GM10266 (cell line): ENCODE data around the gene XRCC3.
A peak's percentile ranks its signal among the peaks of the same experiment; 100 is the strongest.

Experiments used
- DNase-seq: peaks from one replicate; pipeline ENCODE4 v3.0.0; 2012; ENCODE audit errors: extremely low spot score
- TF ChIP-seq, protein P1 (sequence below): IDR thresholded peaks from 2 replicates; pipeline ENCODE4 v1.5.1; 2012; ENCODE audit warnings: mild to moderate bottlenecking, low read depth; ENCODE audit not compliant: control insufficient read depth, insufficient read depth; ENCODE audit errors: missing control alignments

The XRCC3 gene

DNA sequence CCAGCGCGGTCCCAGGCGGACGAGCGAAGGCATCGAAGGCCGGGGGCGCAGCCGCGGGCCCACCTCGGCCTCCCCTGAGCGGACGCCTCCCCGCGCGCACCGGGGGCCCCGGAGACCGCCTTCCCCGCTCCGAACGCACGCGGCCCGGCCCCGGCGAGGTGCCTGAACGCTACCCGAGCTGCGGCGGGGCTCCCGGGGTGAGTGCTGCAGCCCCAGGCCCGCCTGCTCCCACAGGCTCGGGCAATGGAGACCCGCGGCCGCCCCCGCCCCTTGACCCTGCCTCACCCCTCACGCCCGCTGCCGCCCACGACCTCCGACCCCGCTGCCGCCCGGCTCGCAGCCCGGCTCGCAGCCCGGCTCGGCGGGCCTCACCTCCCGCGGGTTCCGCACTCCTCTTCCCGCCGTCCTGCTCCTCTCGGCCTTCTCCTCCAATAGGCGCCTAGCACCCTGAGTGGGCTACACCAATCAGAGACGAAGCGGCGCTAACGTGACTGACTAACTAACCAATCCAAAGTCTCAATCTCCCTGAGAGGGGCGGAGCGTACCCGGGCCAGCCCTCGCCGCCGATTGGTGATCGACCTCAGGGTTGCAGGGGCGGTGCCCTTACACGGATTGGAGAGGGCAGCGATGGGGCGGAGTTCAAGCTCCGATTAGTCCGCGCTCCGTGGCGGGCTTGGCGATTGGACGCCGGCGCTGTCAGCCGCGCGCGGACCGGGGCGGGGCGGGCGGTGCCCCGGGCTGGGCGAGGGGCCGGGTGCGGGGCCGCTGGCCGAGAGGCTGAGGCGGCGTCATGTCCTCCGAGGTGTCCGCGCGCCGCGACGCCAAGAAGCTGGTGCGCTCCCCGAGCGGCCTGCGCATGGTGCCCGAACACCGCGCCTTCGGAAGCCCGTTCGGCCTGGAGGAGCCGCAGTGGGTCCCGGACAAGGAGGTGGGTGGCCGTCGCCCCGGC is at the start of gene XRCC3, which contains the start of gene ZFYVE21:
Gene XRCC3 (minus strand): TSS at position 400 of the 949 bp plus-strand sequence. CDS start 4,364 bp downstream, outside the sequence.
Gene ZFYVE21 (plus strand): TSS at position 759 of the 949 bp plus-strand sequence. CDS start 32 bp downstream, at position 791.
- TF ChIP-seq, protein P1, sequence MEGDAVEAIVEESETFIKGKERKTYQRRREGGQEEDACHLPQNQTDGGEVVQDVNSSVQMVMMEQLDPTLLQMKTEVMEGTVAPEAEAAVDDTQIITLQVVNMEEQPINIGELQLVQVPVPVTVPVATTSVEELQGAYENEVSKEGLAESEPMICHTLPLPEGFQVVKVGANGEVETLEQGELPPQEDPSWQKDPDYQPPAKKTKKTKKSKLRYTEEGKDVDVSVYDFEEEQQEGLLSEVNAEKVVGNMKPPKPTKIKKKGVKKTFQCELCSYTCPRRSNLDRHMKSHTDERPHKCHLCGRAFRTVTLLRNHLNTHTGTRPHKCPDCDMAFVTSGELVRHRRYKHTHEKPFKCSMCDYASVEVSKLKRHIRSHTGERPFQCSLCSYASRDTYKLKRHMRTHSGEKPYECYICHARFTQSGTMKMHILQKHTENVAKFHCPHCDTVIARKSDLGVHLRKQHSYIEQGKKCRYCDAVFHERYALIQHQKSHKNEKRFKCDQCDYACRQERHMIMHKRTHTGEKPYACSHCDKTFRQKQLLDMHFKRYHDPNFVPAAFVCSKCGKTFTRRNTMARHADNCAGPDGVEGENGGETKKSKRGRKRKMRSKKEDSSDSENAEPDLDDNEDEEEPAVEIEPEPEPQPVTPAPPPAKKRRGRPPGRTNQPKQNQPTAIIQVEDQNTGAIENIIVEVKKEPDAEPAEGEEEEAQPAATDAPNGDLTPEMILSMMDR, result no peak
- DNase-seq, result peak; percentile 100

DNA sequence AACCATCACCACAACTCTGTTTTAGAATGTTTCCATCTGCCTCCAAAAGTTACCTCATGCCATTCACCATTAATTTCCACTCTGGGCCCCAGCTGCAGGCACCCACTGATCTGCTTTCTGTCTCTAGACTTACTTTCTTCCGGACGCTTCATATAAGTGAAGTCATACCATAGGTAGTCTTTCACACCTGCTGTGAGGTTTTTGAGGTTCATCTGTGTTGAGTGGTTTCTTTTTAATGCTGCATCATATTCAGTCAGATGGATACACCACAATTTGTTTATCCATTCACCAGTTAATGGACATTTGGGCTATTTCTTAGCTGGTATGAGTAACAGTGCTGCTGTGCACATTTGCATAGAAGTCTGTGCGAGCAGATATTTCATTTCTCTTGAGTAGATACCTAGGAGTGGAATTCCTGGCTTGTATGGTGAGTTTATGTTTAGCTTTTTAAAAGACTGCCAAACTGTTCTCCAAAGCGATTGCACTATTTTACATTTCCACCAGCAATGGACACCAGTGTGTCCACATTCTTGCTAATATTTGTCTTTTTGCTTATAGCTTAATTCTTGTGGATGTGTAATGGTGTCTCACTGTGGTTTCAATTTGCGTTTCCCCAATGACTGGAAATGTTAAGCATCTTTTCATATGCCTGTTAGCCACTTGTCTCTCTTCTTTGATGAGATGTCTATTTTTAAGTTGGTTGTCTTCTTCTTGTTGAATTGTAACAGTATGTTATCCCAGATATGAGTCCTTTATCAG is 48.7 kb upstream of the XRCC3 start:
- TF ChIP-seq, protein P1, result no peak
- DNase-seq, result peak; percentile 57

- no peak for DNase-seq
- TF ChIP-seq, protein P1, result no peak
Measured at GRCh38 chr14:103762541-103762940, 47.3 kb upstream of the XRCC3 start.

DNA sequence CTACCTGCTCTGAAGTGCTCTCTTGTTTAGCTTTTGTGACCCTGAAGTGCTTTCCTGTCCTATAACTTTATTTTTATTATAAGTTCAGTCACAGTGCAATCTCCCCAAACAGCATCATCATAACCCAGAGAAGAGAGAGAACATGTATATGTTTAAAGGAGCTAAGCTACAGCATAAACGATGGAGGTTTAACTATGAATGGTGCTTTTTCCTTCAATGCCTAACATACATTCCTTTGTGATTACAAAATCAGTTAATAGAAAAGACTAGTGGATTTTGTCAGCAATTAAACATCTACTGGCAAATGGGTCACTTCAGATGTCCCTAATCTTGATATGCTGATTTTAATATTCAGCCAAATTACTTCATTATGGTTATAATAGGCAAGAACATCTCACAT is 46.8 kb upstream of the XRCC3 start:
- DNase-seq, result no peak
- TF ChIP-seq, protein P1, result no peak

DNA sequence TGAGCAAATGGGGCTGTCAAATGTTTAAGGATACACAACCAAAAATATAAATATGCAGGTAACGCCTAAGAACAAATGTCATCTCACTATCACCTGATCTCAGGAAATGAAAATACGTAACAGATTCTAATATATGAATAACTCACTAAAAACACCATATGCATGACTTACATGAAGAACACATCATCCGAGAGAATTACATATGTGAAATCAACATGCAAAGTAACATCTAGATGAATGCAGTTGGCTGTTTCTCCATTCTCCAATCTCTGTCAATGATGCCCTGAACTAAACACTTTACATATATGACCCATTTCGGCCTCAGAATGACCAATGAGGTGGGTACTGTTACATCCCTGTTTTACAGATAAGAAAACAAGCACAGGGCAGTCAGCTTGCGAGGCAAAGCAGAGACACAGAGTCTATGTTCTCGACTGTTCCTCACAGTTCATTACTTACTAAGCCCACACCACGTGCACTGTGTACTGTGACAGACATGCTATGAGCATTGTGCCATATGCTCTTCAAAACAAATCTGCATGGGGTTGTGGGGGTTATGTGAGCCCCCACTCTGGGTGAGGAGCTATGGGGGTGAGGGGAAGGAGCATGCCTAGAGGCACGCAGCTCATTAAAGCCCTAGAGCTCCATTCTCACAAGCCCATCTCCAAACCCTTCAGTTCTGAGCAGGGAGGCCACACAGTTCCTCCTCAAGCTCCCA is 43.0 kb upstream of the XRCC3 start:
- TF ChIP-seq, protein P1, result no peak
- DNase-seq, result no peak

DNA sequence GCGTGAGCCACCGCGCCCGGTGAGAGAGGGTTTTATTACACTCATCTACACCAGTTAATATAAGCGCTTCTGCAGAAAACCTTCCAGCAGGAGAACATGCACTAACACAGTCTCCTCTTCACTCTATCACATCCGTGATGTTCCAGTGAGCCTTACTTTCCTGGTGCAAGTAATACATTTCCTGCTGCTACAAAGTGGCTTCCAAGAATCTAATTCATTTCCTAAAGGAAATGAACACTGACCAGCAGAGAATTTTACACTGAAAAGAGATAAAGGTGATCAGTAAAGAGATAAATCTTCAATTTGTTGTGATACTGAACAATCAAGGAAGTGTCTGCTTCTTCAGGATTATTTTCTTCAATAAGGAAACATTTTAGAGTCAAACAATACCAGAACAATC is 39.8 kb upstream of the XRCC3 start:
- no peak for DNase-seq
- TF ChIP-seq, protein P1, result no peak
